GM21619 (cell line): Measurements from ENCODE around the gene APOLD1.
"Not testable (repeated sequence)": the region's sequence is repeated elsewhere in the genome, so short reads cannot be mapped to it uniquely, and the experiment has no call there.

Source experiments
- ATAC-seq: cut with Tn5 transposase; IDR thresholded peaks from one replicate; pipeline ENCODE4 v1.9.1; 2021; ENCODE audit not compliant: unreplicated experiment

The APOLD1 gene

GRCh38 chr12:12807517-12807903, 22.1 kb downstream of the APOLD1 start:
- ATAC-seq = not testable (repeated sequence)

- ATAC-seq = peak; percentile 65
These were observed 22.7 kb downstream of the APOLD1 start for GRCh38 chr12:12807970-12808702.

GRCh38 chr12:12810553-12811021, 25.1 kb downstream of the APOLD1 start:
- no peak for ATAC-seq

GRCh38 chr12:12811343-12811742, 25.9 kb downstream of the APOLD1 start:
- no peak for ATAC-seq

- no peak for ATAC-seq
These were observed 26.7 kb downstream of the APOLD1 start for GRCh38 chr12:12812174-12812573.

GRCh38 chr12:12812618-12813119, 27.2 kb downstream of the APOLD1 start:
- ATAC-seq = no peak

- peak; percentile 67 for ATAC-seq
These were observed 28.0 kb downstream of the APOLD1 start, which contains the start of gene DDX47 for GRCh38 chr12:12813120-12814101. Gene DDX47 (plus strand): TSS chr12:12813346. CDS start chr12:12813368, 22 bp downstream.

GRCh38 chr12:12817616-12818015, 32.2 kb downstream of the APOLD1 start:
- ATAC-seq = no peak

- no peak for ATAC-seq
These were observed 33.2 kb downstream of the APOLD1 start for GRCh38 chr12:12818701-12819100.

GRCh38 chr12:12819221-12819620, 33.8 kb downstream of the APOLD1 start:
- ATAC-seq = no peak

GRCh38 chr12:12819752-12820311, 34.4 kb downstream of the APOLD1 start:
- ATAC-seq = no peak

GRCh38 chr12:12820376-12820775, 34.9 kb downstream of the APOLD1 start:
- ATAC-seq = not testable (repeated sequence)

- peak; percentile 69 for ATAC-seq
These were observed 36.5 kb downstream of the APOLD1 start for GRCh38 chr12:12821975-12822374.

GRCh38 chr12:12822886-12823285, 37.4 kb downstream of the APOLD1 start:
- no peak for ATAC-seq

- ATAC-seq = no peak
These were observed 37.8 kb downstream of the APOLD1 start for GRCh38 chr12:12823300-12823699.

GRCh38 chr12:12823811-12824210, 38.4 kb downstream of the APOLD1 start:
- no peak for ATAC-seq

GRCh38 chr12:12835378-12836146, 50.1 kb downstream of the APOLD1 start:
- no peak for ATAC-seq

GRCh38 chr12:12836571-12836970, 51.1 kb downstream of the APOLD1 start:
- ATAC-seq = no peak

GRCh38 chr12:12837025-12837812, 51.8 kb downstream of the APOLD1 start:
- peak; percentile 51 for ATAC-seq

- ATAC-seq = no peak
These were observed 52.3 kb downstream of the APOLD1 start for GRCh38 chr12:12837813-12838153.
